ENCODE results near the gene FERMT1.

The FERMT1 gene

GRCh38 chr20:6053064-6053775 lies 69.6 kb downstream of the FERMT1 start:
- Histone ChIP-seq H3K36me3 (ENCODE audit: insufficient read depth, low read length) (no peaks in the 10 kb centered on the region), H3K9ac (ENCODE audit: low read length) (no peak overlapping the region), H3K4me3 (ENCODE audit: low read depth in 1 of 2, low read length in 2 of 2) (no peak overlapping the region), H3K4me1 (ENCODE audit: insufficient read depth, low read length) (no peaks in the 10 kb centered on the region), H3K9me3 (ENCODE audit: low read length) (no peaks in the 10 kb centered on the region), H3K27ac (ENCODE audit: low read depth, low read length) (no peak overlapping the region), H3K27me3 (ENCODE audit: control insufficient read depth in 1 of 2, insufficient read depth in 2 of 2, low read length in 2 of 2) (peaks cover 6 to 24% of the 10 kb centered on the region in 2 donors)

DNA sequence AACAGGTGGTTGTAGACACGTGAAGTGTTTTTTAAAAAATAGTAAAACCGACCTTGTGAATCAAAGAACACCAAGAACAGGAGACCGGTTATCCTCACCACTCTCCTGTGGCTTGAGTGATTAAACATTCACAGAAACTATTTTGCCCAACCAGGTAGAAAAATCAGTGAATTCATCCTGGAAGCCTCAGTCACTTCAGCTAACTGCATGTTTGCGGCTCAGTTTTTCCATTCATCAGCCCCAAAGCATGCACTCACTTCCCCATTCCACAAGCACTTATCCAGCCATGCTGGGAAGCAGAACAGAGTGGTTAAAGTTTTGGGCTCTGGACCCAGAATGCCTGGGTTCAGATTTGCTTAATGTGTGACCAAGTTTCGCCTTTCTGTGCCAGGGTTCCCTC lies 71.3 kb downstream of the FERMT1 start:
- H3K4me3 ChIP-seq (ENCODE audit: low read depth in 1 of 2, low read length in 2 of 2), result no peak overlapping the region
- peaks cover 6 to 24% of the 10 kb centered on the region in 2 donors for H3K27me3 ChIP-seq (ENCODE audit: control insufficient read depth in 1 of 2, insufficient read depth in 2 of 2, low read length in 2 of 2)
- no peaks in the 10 kb centered on the region for H3K9me3 ChIP-seq (ENCODE audit: low read length)
- no peaks in the 10 kb centered on the region for H3K36me3 ChIP-seq (ENCODE audit: insufficient read depth, low read length)
- H3K27ac ChIP-seq (ENCODE audit: low read depth, low read length), result no peak overlapping the region
- H3K9ac ChIP-seq (ENCODE audit: low read length), result no peak overlapping the region
- no peaks in the 10 kb centered on the region for H3K4me1 ChIP-seq (ENCODE audit: insufficient read depth, low read length)

DNA sequence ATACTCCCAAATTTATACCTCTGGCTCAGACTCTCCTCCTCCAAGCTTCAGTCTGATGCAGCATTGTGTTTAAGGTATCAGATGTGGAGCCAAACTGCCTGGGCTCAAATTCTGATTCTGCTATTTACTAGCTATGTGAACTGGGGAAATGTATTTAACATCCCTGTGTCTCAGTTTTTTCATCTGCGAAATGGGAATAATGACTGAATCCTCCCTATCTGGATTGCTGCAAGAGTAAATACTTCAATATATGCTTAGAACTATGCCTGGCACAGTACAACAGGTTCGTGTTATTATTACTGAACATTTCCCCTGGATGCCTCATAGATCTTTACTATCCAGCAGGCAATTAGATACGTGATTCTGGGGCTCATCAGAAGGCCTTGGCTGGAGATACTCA lies 74.4 kb downstream of the FERMT1 start:
- H3K9ac ChIP-seq (ENCODE audit: low read length), result no peak overlapping the region
- no peaks in the 10 kb centered on the region for H3K9me3 ChIP-seq (ENCODE audit: low read length)
- no peaks in the 10 kb centered on the region for H3K4me1 ChIP-seq (ENCODE audit: insufficient read depth, low read length)
- H3K4me3 ChIP-seq (ENCODE audit: low read depth in 1 of 2, low read length in 2 of 2), result no peak overlapping the region
- H3K27me3 ChIP-seq (ENCODE audit: control insufficient read depth in 1 of 2, insufficient read depth in 2 of 2, low read length in 2 of 2), result peaks cover 3 to 17% of the 10 kb centered on the region in 2 donors
- H3K36me3 ChIP-seq (ENCODE audit: insufficient read depth, low read length), result no peaks in the 10 kb centered on the region
- no peak overlapping the region for H3K27ac ChIP-seq (ENCODE audit: low read depth, low read length)

DNA sequence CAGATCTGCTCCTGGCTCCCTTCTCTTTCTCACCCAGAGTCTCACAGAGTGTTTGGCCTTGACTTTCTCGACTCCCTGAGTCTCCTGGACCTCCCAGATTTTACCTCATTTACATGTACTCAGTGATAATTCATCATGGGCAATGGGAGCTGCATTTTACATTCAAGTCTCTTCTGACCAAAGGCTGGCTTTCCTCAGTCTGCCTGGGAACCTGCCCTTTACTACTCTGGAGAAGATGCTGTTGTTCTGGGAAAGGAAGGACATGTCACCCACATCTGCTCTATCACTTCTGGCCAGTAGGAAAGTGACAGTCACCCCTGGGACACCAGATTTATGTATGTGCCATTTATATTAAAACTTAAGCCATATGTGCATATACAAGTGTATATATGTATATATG lies 76.4 kb downstream of the FERMT1 start:
- Histone ChIP-seq H3K36me3 (ENCODE audit: insufficient read depth, low read length) (no peaks in the 10 kb centered on the region), H3K4me1 (ENCODE audit: insufficient read depth, low read length) (no peaks in the 10 kb centered on the region), H3K27me3 (ENCODE audit: control insufficient read depth in 1 of 2, insufficient read depth in 2 of 2, low read length in 2 of 2) (peaks cover 0 to 6% of the 10 kb centered on the region in 2 donors), H3K9ac (ENCODE audit: low read length) (no peak overlapping the region), H3K27ac (ENCODE audit: low read depth, low read length) (no peak overlapping the region), H3K9me3 (ENCODE audit: low read length) (no peaks in the 10 kb centered on the region), H3K4me3 (ENCODE audit: low read depth in 1 of 2, low read length in 2 of 2) (no peak overlapping the region)

DNA sequence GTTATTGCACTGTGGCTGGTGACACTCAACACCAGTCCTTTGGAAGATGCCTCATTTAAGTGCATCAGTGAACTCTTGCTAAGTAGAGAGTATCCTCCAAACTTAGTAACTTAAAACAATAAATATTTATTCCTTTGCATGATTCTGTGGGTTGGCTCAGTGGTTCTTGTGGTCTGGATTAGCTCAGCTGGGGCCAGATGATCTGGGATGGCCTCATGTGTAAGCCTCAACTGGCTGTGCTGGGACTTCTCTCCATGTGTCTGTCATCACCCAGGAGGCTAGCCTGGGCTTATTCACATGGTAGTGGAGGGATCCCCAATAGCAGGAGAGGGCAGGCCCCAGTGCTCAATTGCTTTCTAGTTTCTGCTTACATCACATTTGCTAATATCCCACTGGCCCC lies 77.3 kb downstream of the FERMT1 start:
- Histone ChIP-seq H3K27me3 (ENCODE audit: control insufficient read depth in 1 of 2, insufficient read depth in 2 of 2, low read length in 2 of 2) (no peaks in the 10 kb centered on the region), H3K27ac (ENCODE audit: low read depth, low read length) (no peak overlapping the region), H3K36me3 (ENCODE audit: insufficient read depth, low read length) (peaks cover 3% of the 10 kb centered on the region), H3K4me1 (ENCODE audit: insufficient read depth, low read length) (no peaks in the 10 kb centered on the region), H3K9ac (ENCODE audit: low read length) (no peak overlapping the region), H3K4me3 (ENCODE audit: low read depth in 1 of 2, low read length in 2 of 2) (no peak overlapping the region), H3K9me3 (ENCODE audit: low read length) (no peaks in the 10 kb centered on the region)

DNA sequence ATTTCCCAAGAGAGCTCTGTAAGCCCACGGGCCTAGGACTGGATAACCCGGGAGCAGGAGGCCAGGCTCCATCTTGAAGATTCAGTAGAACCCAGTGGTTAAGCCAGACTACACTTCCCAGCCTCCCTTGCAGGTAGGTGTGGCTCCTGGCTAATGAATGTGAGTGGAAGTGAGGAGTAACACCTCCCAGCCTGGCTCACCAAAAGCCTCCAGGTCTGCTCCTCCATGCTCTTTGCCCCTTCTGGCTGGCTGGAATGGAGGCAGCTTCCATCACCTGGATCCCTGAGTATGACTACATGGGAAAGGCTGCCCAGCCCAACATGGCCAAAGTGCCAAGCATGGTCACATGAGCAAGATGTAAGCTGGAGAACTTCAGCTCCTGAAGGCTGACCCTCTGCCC lies 78.7 kb downstream of the FERMT1 start:
- H3K4me1 ChIP-seq (ENCODE audit: insufficient read depth, low read length), result no peaks in the 10 kb centered on the region
- H3K9ac ChIP-seq (ENCODE audit: low read length), result no peak overlapping the region
- no peaks in the 10 kb centered on the region for H3K9me3 ChIP-seq (ENCODE audit: low read length)
- H3K4me3 ChIP-seq (ENCODE audit: low read depth in 1 of 2, low read length in 2 of 2), result no peak overlapping the region
- H3K27me3 ChIP-seq (ENCODE audit: control insufficient read depth in 1 of 2, insufficient read depth in 2 of 2, low read length in 2 of 2), result no peaks in the 10 kb centered on the region
- H3K36me3 ChIP-seq (ENCODE audit: insufficient read depth, low read length), result peaks cover 7% of the 10 kb centered on the region
- H3K27ac ChIP-seq (ENCODE audit: low read depth, low read length), result no peak overlapping the region

DNA sequence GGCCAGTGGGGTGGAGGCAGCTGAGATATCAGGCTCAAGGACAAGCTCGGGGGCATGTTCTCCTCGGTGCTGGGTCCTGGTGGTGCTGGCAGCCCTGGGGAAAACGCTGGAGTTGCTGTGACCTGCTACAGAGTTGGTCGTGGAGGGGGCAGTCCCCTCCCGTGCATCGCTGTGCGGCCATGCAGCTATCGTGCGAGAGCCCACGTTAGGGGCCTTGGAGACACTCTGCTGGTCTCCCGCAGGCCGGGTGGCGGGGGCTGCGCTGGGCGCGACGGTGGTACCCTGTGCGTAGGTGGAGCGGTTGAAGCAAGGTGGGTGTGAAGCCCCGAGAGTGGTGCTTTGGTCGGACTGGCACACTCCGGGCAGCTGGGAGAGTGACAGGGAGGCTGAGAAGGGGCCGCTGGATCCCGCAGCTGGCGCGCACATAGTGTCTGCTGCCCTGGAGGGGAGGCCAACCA lies 81.0 kb downstream of the FERMT1 start:
- peaks cover 22% of the 10 kb centered on the region for H3K36me3 ChIP-seq (ENCODE audit: insufficient read depth, low read length)
- H3K9ac ChIP-seq (ENCODE audit: low read length), result no peak overlapping the region
- no peaks in the 10 kb centered on the region for H3K27me3 ChIP-seq (ENCODE audit: control insufficient read depth in 1 of 2, insufficient read depth in 2 of 2, low read length in 2 of 2)
- no peak overlapping the region for H3K27ac ChIP-seq (ENCODE audit: low read depth, low read length)
- no peak overlapping the region for H3K4me3 ChIP-seq (ENCODE audit: low read depth in 1 of 2, low read length in 2 of 2)
- H3K9me3 ChIP-seq (ENCODE audit: low read length), result no peaks in the 10 kb centered on the region
- no peaks in the 10 kb centered on the region for H3K4me1 ChIP-seq (ENCODE audit: insufficient read depth, low read length)

DNA sequence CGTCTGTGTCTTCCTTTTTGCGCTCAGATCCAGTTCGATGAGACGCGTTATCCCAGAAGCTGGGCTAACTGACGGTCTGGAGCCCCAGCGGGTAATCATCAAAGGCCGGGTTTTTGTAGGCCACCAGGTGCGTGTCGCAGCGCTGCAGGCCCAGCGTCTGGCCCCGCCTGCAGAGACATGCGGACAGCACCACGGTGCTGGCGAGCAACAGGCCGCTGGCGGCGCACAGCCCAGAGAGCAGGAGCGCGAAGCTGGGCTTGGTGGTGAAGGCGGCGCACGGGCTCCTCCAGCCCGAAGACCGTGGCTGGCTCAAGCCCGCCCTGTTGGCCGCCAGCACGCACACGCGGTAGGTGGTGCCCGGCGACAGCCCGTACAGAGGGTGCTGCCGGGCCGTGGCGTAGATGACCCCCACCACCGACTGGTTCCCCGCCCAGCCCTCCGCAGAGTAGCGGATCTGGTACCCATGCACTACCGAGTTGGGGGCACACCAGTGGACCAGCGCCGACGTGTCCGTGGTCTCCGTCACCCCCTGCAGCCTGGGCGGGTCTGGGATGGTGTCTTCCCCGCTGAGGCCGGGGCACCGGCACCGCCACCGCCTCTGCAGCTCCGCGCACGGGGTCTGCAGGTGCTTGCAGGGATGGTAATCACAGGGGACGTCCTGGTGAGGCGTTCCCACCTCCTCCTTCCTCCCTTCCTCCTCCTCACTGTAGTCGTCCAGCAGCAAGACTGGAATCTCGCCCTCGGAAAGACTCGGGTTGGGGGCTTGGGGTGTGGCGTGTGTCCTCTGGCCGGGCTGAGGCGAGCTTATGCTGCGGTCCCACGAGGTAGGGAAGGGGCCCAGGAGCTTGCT lies 81.6 kb downstream of the FERMT1 start:
- Histone ChIP-seq H3K4me3 (ENCODE audit: low read depth in 1 of 2, low read length in 2 of 2) (no peak overlapping the region), H3K9ac (ENCODE audit: low read length) (no peak overlapping the region), H3K9me3 (ENCODE audit: low read length) (no peaks in the 10 kb centered on the region), H3K27ac (ENCODE audit: low read depth, low read length) (no peak overlapping the region), H3K36me3 (ENCODE audit: insufficient read depth, low read length) (peaks cover 29% of the 10 kb centered on the region), H3K27me3 (ENCODE audit: control insufficient read depth in 1 of 2, insufficient read depth in 2 of 2, low read length in 2 of 2) (no peaks in the 10 kb centered on the region), H3K4me1 (ENCODE audit: insufficient read depth, low read length) (no peaks in the 10 kb centered on the region)

- H3K9me3 ChIP-seq (ENCODE audit: low read length), result no peaks in the 10 kb centered on the region
- no peak overlapping the region for H3K4me3 ChIP-seq (ENCODE audit: low read depth in 1 of 2, low read length in 2 of 2)
- no peak overlapping the region for H3K27ac ChIP-seq (ENCODE audit: low read depth, low read length)
- no peak overlapping the region for H3K9ac ChIP-seq (ENCODE audit: low read length)
- H3K36me3 ChIP-seq (ENCODE audit: insufficient read depth, low read length), result peaks cover 31% of the 10 kb centered on the region
- no peaks in the 10 kb centered on the region for H3K27me3 ChIP-seq (ENCODE audit: control insufficient read depth in 1 of 2, insufficient read depth in 2 of 2, low read length in 2 of 2)
- H3K4me1 ChIP-seq (ENCODE audit: insufficient read depth, low read length), result no peaks in the 10 kb centered on the region
These were observed 82.3 kb downstream of the FERMT1 start for GRCh38 chr20:6040540-6040939.

GRCh38 chr20:6039766-6040165 lies 83.1 kb downstream of the FERMT1 start:
- no peak overlapping the region for H3K27ac ChIP-seq (ENCODE audit: low read depth, low read length)
- H3K4me1 ChIP-seq (ENCODE audit: insufficient read depth, low read length), result no peaks in the 10 kb centered on the region
- H3K27me3 ChIP-seq (ENCODE audit: control insufficient read depth in 1 of 2, insufficient read depth in 2 of 2, low read length in 2 of 2), result no peaks in the 10 kb centered on the region
- H3K9me3 ChIP-seq (ENCODE audit: low read length), result no peaks in the 10 kb centered on the region
- no peak overlapping the region for H3K4me3 ChIP-seq (ENCODE audit: low read depth in 1 of 2, low read length in 2 of 2)
- no peak overlapping the region for H3K9ac ChIP-seq (ENCODE audit: low read length)
- peaks cover 32% of the 10 kb centered on the region for H3K36me3 ChIP-seq (ENCODE audit: insufficient read depth, low read length)

- no peak overlapping the region for H3K27ac ChIP-seq (ENCODE audit: low read depth, low read length)
- H3K4me1 ChIP-seq (ENCODE audit: insufficient read depth, low read length), result no peaks in the 10 kb centered on the region
- H3K4me3 ChIP-seq (ENCODE audit: low read depth in 1 of 2, low read length in 2 of 2), result no peak overlapping the region
- no peak overlapping the region for H3K9ac ChIP-seq (ENCODE audit: low read length)
- peaks cover 45% of the 10 kb centered on the region for H3K36me3 ChIP-seq (ENCODE audit: insufficient read depth, low read length)
- no peaks in the 10 kb centered on the region for H3K9me3 ChIP-seq (ENCODE audit: low read length)
- H3K27me3 ChIP-seq (ENCODE audit: control insufficient read depth in 1 of 2, insufficient read depth in 2 of 2, low read length in 2 of 2), result no peaks in the 10 kb centered on the region
These were observed 84.6 kb downstream of the FERMT1 start for GRCh38 chr20:6038256-6038655.
